Hepatocyte (in vitro differentiated cells): ENCODE measurements around the gene IL10RA.

Experiments
- EZH2phosphoT487 ChIP-seq: fragments of 200-600 bp; sonication (generic); IDR thresholded peaks from one replicate; pipeline ENCODE4 v1.6.1; 2018; ENCODE audit warnings: antibody characterized with exemption, mild to moderate bottlenecking, low read depth, moderate library complexity; ENCODE audit not compliant: unreplicated experiment, severe bottlenecking
- TF ChIP-seq, protein P1 (sequence below): fragments of 200-600 bp; sonication (generic); IDR thresholded peaks from 2 replicates; pipeline ENCODE4 v1.5.1; 2016; ENCODE audit warnings: antibody characterized with exemption, mild to moderate bottlenecking; ENCODE audit not compliant: poor library complexity

DNA sequence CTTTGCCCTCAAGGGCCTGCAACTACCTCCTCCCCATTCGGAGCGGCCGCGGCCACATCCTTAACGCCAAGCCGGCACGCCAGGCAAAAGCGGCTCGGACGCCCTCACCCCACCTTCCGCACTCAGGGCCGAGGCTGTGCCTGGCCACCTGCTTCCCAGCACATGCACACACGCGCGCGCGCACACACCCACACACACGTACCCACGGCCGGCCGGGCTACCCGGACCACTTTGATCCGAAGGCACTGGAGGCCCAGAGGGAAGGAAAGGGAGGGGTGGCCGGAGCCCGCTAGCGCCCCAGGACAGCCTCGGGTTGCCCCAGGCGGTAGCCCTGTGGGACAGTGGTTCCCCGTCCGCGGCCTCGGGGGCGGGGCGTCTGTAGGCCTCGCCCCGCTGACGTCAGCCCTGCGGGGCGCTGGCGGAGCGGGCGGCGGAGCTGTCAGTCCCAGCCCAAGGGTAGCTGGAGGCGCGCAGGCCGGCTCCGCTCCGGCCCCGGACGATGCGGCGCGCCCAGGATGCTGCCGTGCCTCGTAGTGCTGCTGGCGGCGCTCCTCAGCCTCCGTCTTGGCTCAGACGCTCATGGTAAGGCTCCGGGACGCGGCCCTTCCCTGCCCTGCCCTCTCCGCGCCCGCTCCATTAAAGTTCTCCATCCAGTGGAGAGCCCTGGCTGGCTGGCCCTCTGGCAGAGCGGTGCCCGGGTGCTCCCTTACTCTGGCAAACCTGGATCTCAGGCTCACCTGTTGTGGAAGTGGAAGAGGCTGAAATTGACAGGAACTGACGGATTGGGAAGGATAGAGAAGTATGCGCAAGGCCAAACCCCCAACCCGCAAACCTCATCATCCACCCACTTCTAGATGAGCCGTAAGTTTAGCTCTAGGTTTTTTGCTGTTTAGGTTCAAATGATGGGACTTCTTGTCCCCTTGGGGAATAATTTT lies at the start of gene IL10RA:
- TF ChIP-seq, protein P1, sequence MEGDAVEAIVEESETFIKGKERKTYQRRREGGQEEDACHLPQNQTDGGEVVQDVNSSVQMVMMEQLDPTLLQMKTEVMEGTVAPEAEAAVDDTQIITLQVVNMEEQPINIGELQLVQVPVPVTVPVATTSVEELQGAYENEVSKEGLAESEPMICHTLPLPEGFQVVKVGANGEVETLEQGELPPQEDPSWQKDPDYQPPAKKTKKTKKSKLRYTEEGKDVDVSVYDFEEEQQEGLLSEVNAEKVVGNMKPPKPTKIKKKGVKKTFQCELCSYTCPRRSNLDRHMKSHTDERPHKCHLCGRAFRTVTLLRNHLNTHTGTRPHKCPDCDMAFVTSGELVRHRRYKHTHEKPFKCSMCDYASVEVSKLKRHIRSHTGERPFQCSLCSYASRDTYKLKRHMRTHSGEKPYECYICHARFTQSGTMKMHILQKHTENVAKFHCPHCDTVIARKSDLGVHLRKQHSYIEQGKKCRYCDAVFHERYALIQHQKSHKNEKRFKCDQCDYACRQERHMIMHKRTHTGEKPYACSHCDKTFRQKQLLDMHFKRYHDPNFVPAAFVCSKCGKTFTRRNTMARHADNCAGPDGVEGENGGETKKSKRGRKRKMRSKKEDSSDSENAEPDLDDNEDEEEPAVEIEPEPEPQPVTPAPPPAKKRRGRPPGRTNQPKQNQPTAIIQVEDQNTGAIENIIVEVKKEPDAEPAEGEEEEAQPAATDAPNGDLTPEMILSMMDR = no peak
- no peak for TF ChIP-seq EZH2phosphoT487
